ENCODE results near the gene AP3S1. TPM values are rescaled to one million over a fixed set of nuclear protein-coding genes. Genes with fewer than 3 reads are reported as not detected.

Gene AP3S1
- total and polyA plus RNA-seq, 2 of the 13 experiments (the other 11 are each of a cell fraction or from before 2014, with no cell fraction given): 50.5 to 85.9 TPM

- no peak for TF ChIP-seq FUBP1 (CRISPR knock-in tag; IDR thresholded peaks at IDR 0.05; ENCODE audit: borderline replicate concordance)
- no peak for TF ChIP-seq SNAI1 (CRISPR knock-in tag; IDR thresholded peaks at IDR 0.05; ENCODE audit: borderline replicate concordance)
- peak; percentile 25 for TF ChIP-seq SRSF1 (optimal IDR thresholded peaks at IDR 0.05; ENCODE audit: low read depth, low read length)
- TF ChIP-seq GATAD2A (CRISPR knock-in tag; IDR thresholded peaks at IDR 0.05): no peak
- TF ChIP-seq STAG1 (CRISPR knock-in tag; IDR thresholded peaks at IDR 0.05): peak; percentile 17; the same call in 1 of the 2 replicates
- TF ChIP-seq HMGXB4 (CRISPR knock-in tag; IDR thresholded peaks at IDR 0.05; ENCODE audit: borderline replicate concordance in 1 of 2, low read depth in 1 of 2): peak; percentile 29 to 93; a peak in 3 of 4 replicates
- TF ChIP-seq SALL1 (CRISPR knock-in tag; IDR thresholded peaks at IDR 0.05): peak; percentile 8; the same call in 1 of the 2 replicates
Measured at GRCh38 chr5:115842089-115842935, 577 bp downstream of the AP3S1 start (continued).

Data from HepG2 (cell line).